ENCODE results near the gene ZEB2. TPM values are rescaled to one million over a fixed set of nuclear protein-coding genes. Genes with fewer than 3 reads are reported as not detected.

ZEB2 gene
- total and polyA plus RNA-seq, 2 donors (not counting 3 experiments of a cell fraction or from before 2014, with no cell fraction given): 17.9 to 49.6 TPM

DNA sequence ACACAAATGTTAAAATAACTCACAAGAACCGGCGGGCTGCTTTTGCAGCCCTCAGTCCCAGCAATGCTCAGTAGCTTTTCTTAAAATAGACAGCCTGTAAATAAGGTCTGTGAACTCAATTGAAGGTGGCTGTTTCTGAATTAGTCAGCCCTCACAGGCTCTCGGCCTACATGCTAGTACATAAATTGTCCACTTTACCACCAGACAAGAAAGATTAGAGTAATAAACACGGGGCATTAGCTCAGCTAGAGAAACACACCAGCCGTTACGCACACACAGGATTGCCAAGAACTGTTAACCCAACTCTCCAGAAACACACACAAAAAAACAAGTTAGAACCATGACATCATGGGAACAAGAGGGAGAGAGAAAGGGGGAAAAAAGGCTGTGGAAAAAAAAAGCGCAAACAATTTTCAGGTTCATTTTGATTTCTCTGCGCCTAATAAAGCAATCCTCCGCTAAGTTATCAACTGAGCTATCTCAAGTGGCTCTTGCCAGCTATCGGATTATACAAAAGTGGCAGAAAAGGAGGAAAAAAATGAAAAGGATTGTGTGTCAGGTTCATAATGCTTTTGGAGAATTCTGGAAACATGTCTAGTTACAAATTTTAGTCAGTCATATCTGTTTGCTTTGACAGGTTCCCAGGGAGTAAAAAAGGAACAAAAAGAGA lies 89.1 kb downstream of the ZEB2 start:
- H3K79me2 ChIP-seq (ENCODE audit: control insufficient read depth, insufficient read depth, low read length): peaks cover 17% of the 10 kb centered on the region
- no peaks in the 10 kb centered on the region for H4K20me1 ChIP-seq (replicated peaks; ENCODE audit: control insufficient read depth, extremely low read depth, insufficient read depth, low read length)
- H3K27ac ChIP-seq (ENCODE audit: insufficient read depth, low read depth, low read length): no peak overlapping the region
- dilution Hi-C loops (cut with MboI; ENCODE audit: extremely low pct_ligation_motif_present, low sequenced_read_pairs): no loop called here
- DNase-seq (ENCODE audit: low read depth, low spot score) (peak; percentile 51), FAIRE-seq (no peak)
- CTCF ChIA-PET: no interaction called here
- H3K4me1 ChIP-seq (ENCODE audit: control insufficient read depth, extremely low read depth, insufficient read depth, low read length): peaks cover 16% of the 10 kb centered on the region
- no peak overlapping the region for H3K4me3 ChIP-seq (replicated peaks in 1 of 3; ENCODE audit: insufficient read depth in 1 of 3, low read depth in 1 of 3, low read length in 3 of 3)
- no peak overlapping the region for H3K9ac ChIP-seq (replicated peaks; ENCODE audit: extremely low read depth, insufficient read depth, low read length)
- intact Hi-C loops (cut with micrococcal nuclease): no loop called here
- no peaks in the 10 kb centered on the region for H3K9me3 ChIP-seq (replicated peaks; ENCODE audit: control insufficient read depth, insufficient read depth, low read length)
- peaks cover 3 to 5% of the 10 kb centered on the region in 2 experiments for H3K36me3 ChIP-seq (ENCODE audit: control insufficient read depth in 2 of 2, extremely low read depth in 1 of 2, insufficient read depth in 2 of 2, low read length in 2 of 2)
- BruUV-seq (replicated peaks): no TSS peak
- H3K4me2 ChIP-seq (ENCODE audit: insufficient read depth, low read length): no peak overlapping the region
- POLR2A ChIA-PET: no interaction called here
- H2AFZ ChIP-seq (ENCODE audit: low read depth, low read length): no peak overlapping the region
- no peak for TF ChIP-seq CTCF (IDR thresholded peaks at IDR 0.05; ENCODE audit: extremely low read depth in 1 of 2, insufficient read depth in 1 of 2, low read depth in 1 of 2, low read length in 2 of 2)
- TF ChIP-seq GATA2 (IDR thresholded peaks at IDR 0.05; ENCODE audit: insufficient read depth, insufficient read length, low read depth, low read length): no peak
- no peaks in the 10 kb centered on the region for H3K9me1 ChIP-seq (replicated peaks; ENCODE audit: control insufficient read depth, extremely low read depth, insufficient read depth, low read length)
- H3K27me3 ChIP-seq (ENCODE audit: control insufficient read depth in 2 of 2, insufficient read depth in 2 of 2, low read length in 2 of 2): no peaks in the 10 kb centered on the region

- no peak overlapping the region for H2AFZ ChIP-seq (ENCODE audit: low read depth, low read length)
- FAIRE-seq (no peak), DNase-seq (ENCODE audit: low read depth, low spot score) (no peak)
- ChIA-PET POLR2A (no interaction called here), CTCF (no interaction called here)
- dilution Hi-C loops (cut with MboI; ENCODE audit: extremely low pct_ligation_motif_present, low sequenced_read_pairs): no loop called here
- H4K20me1 ChIP-seq (replicated peaks; ENCODE audit: control insufficient read depth, extremely low read depth, insufficient read depth, low read length): no peaks in the 10 kb centered on the region
- no peak overlapping the region for H3K4me2 ChIP-seq (ENCODE audit: insufficient read depth, low read length)
- peaks cover 16% of the 10 kb centered on the region for H3K4me1 ChIP-seq (ENCODE audit: control insufficient read depth, extremely low read depth, insufficient read depth, low read length)
- no peaks in the 10 kb centered on the region for H3K9me1 ChIP-seq (replicated peaks; ENCODE audit: control insufficient read depth, extremely low read depth, insufficient read depth, low read length)
- H3K9me3 ChIP-seq (replicated peaks; ENCODE audit: control insufficient read depth, insufficient read depth, low read length): no peaks in the 10 kb centered on the region
- H3K9ac ChIP-seq (replicated peaks; ENCODE audit: extremely low read depth, insufficient read depth, low read length): no peak overlapping the region
- H3K27me3 ChIP-seq (ENCODE audit: control insufficient read depth in 2 of 2, insufficient read depth in 2 of 2, low read length in 2 of 2): no peaks in the 10 kb centered on the region
- no peak overlapping the region for H3K4me3 ChIP-seq (replicated peaks in 1 of 3; ENCODE audit: insufficient read depth in 1 of 3, low read depth in 1 of 3, low read length in 3 of 3)
- H3K36me3 ChIP-seq (ENCODE audit: control insufficient read depth in 2 of 2, extremely low read depth in 1 of 2, insufficient read depth in 2 of 2, low read length in 2 of 2): peaks cover 5% of the 10 kb centered on the region in 2 experiments
- intact Hi-C loops (cut with micrococcal nuclease): loop anchor here (5.0 kb wide), 1 partner anchor 1323 kb away; no protein-coding TSS in a partner anchor
- peaks cover 11% of the 10 kb centered on the region for H3K79me2 ChIP-seq (ENCODE audit: control insufficient read depth, insufficient read depth, low read length)
- H3K27ac ChIP-seq (ENCODE audit: insufficient read depth, low read depth, low read length): no peak overlapping the region
- no TSS peak for BruUV-seq (replicated peaks)
- TF ChIP-seq EZH2 (IDR thresholded peaks at IDR 0.05; ENCODE audit: borderline replicate concordance, low read depth, low read length, severe bottlenecking): no peak
- TF ChIP-seq POLR2A (IDR thresholded peaks at IDR 0.05; ENCODE audit: low read depth, low read length): no peak
- no peak for TF ChIP-seq FOS (IDR thresholded peaks at IDR 0.05; ENCODE audit: borderline replicate concordance, insufficient read depth, low read length)
- TF ChIP-seq JUN (IDR thresholded peaks at IDR 0.05; ENCODE audit: borderline replicate concordance, insufficient read depth, insufficient read length, low read depth): no peak
- TF ChIP-seq MYC (IDR thresholded peaks at IDR 0.05; ENCODE audit: low read depth, low read length): no peak
- no peak for TF ChIP-seq MAX (IDR thresholded peaks at IDR 0.05; ENCODE audit: insufficient read depth, insufficient read length)
These were observed 90.4 kb downstream of the ZEB2 start for GRCh38 chr2:144429396-144430112.

All from endothelial cell of umbilical vein (primary cell).